Measurements from ENCODE around the gene LCE6A. TPM values are rescaled to one million over a fixed set of nuclear protein-coding genes. Genes with fewer than 3 reads are reported as not detected.

LCE6A gene
- total RNA-seq, result not detected in 2 replicates

- intact Hi-C loops (cut with micrococcal nuclease), result no loop called here
Measured at GRCh38 chr1:152842556-152842955, at the start of gene LCE6A. TSS of gene LCE6A (plus strand) at chr1:152842856. CDS start at chr1:152843521, 665 bp downstream.

GRCh38 chr1:152795686-152796085 is 47.0 kb upstream of the LCE6A start:
- intact Hi-C loops (cut with micrococcal nuclease), result no loop called here

GRCh38 chr1:152796421-152796820 is 46.2 kb upstream of the LCE6A start, which contains the start of gene LCE1D:
TSS of gene LCE1D (plus strand) at chr1:152796721. CDS start at chr1:152797795, 1,074 bp downstream.
- intact Hi-C loops (cut with micrococcal nuclease), result no loop called here

- intact Hi-C loops (cut with micrococcal nuclease), result no loop called here
Measured at GRCh38 chr1:152801333-152801732, 41.3 kb upstream of the LCE6A start.

- intact Hi-C loops (cut with micrococcal nuclease), result no loop called here
Measured at GRCh38 chr1:152806576-152806975, 36.1 kb upstream of the LCE6A start, which contains the start of gene LCE1C. TSS of gene LCE1C (minus strand) at chr1:152806651. CDS start at chr1:152805478, 1,173 bp downstream.

GRCh38 chr1:152811050-152811449 is 31.6 kb upstream of the LCE6A start:
- intact Hi-C loops (cut with micrococcal nuclease), result no loop called here

- intact Hi-C loops (cut with micrococcal nuclease), result no loop called here
Measured at GRCh38 chr1:152811671-152812070, 31.0 kb upstream of the LCE6A start, which contains the start of gene LCE1B. TSS of gene LCE1B (plus strand) at chr1:152811971. CDS start at chr1:152812447, 476 bp downstream.

GRCh38 chr1:152817309-152817708 is 25.3 kb upstream of the LCE6A start:
- intact Hi-C loops (cut with micrococcal nuclease), result no loop called here

GRCh38 chr1:152823294-152823693 is 19.4 kb upstream of the LCE6A start:
- intact Hi-C loops (cut with micrococcal nuclease), result no loop called here

GRCh38 chr1:152824964-152825363 is 17.7 kb upstream of the LCE6A start:
- intact Hi-C loops (cut with micrococcal nuclease), result no loop called here

GRCh38 chr1:152827173-152827572 is 15.5 kb upstream of the LCE6A start, which contains the start of gene LCE1A:
TSS of gene LCE1A (plus strand) at chr1:152827473. CDS start at chr1:152827473, 0 bp downstream.
- intact Hi-C loops (cut with micrococcal nuclease), result no loop called here

GRCh38 chr1:152836870-152837269 is 5.8 kb upstream of the LCE6A start:
- intact Hi-C loops (cut with micrococcal nuclease), result no loop called here

- intact Hi-C loops (cut with micrococcal nuclease), result no loop called here
Measured at GRCh38 chr1:152855661-152856060, 13.0 kb downstream of the LCE6A start.

- intact Hi-C loops (cut with micrococcal nuclease), result no loop called here
Measured at GRCh38 chr1:152858062-152858461, 15.4 kb downstream of the LCE6A start.

GRCh38 chr1:152859696-152860095 is 17.0 kb downstream of the LCE6A start, which contains the start of gene LCE7A:
TSS of gene LCE7A (plus strand) at chr1:152859996. CDS start at chr1:152860698, 702 bp downstream.
- intact Hi-C loops (cut with micrococcal nuclease), result no loop called here

- intact Hi-C loops (cut with micrococcal nuclease), result no loop called here
Measured at GRCh38 chr1:152860129-152860528, 17.5 kb downstream of the LCE6A start.

- intact Hi-C loops (cut with micrococcal nuclease), result no loop called here
Measured at GRCh38 chr1:152861374-152861773, 18.7 kb downstream of the LCE6A start.

GRCh38 chr1:152864443-152864842 is 21.8 kb downstream of the LCE6A start:
- intact Hi-C loops (cut with micrococcal nuclease), result no loop called here

GRCh38 chr1:152866321-152866720 is 23.7 kb downstream of the LCE6A start:
- intact Hi-C loops (cut with micrococcal nuclease), result no loop called here

GRCh38 chr1:152869808-152870419 is 27.3 kb downstream of the LCE6A start:
- intact Hi-C loops (cut with micrococcal nuclease), result loop anchor here (2.0 kb wide), 1 partner anchor 353 kb away; no protein-coding TSS in a partner anchor

- intact Hi-C loops (cut with micrococcal nuclease), result no loop called here
Measured at GRCh38 chr1:152870831-152871730, 28.4 kb downstream of the LCE6A start.

- intact Hi-C loops (cut with micrococcal nuclease), result no loop called here
Measured at GRCh38 chr1:152871731-152872126, 29.1 kb downstream of the LCE6A start.

All from T-helper 2 cell treated with Interferon-gamma antibody and Interleukin-4, amounts not matched to agents 100 ng/mL and 5 ng/mL, for 36 hours (primary cell).